Activated naive CD8-positive, alpha-beta T cell treated with anti-CD3 and anti-CD28 coated beads, Interleukin-2, amount 50 U/mL, for 16 hours (primary cell): ENCODE measurements around the gene SLC26A11.
"Not testable (repeated sequence)": the region's sequence is repeated elsewhere in the genome, so short reads cannot be mapped to it uniquely, and the experiment has no call there.

Experiments used
- DNase-seq: peaks from one replicate; pipeline ENCODE4 v3.0.0-alpha.2; 2020; ENCODE audit warnings: low read depth, low spot score

The SLC26A11 gene

DNA sequence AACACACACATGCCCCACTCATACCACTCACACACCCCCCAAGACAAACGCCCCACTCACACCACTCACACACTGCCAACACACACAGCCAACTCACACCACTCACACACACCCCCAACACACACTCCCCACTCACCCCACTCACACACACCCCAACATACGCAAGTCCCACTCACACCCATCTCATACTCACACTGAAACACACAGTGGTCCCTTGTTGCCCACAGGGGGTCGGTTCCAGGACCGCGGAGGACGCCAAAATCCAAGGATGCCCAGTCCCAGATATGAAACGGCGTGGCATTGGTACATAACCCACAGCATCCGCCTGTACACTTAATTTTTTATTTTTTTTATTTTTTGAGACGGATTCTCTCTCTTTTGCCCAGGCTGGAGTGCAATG, 61.3 kb downstream of the SLC26A11 start:
- DNase-seq: no peak

DNA sequence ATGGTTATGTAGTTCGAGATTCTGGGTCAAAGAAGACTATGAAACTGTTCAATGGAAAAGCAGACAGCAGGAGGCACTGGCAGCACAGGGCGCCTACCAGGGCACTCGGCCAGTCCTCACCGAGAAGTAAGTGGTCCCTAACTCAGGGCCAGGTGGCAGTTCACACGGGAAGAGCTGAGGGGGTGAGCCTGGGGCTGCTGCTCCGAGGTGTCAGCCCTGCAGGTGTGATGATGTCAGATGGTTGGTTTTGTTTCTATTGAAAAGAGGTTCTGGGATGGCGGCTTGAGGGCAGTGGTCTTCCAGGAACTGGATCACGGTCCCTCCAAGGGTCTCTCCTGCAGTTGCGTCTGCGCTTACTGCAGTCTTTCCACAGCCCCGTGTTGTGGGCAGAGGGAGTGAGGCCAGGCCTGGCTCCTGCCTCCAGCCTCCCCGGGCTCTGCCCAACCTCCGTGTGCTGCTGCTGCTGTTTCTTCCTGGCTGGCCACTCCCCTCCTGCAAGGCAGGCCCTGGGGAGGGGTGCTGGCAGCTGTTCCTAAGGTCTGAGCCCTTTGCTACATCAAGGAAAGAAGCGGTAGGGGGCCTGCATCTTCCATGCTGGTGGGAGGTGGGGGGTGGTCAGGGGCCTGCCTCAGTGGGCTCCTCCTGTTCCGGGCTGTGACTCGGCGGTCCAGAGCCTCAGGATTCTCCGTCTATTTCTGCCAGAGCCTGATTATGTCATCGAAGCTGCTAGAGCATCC, 63.1 kb downstream of the SLC26A11 start:
- no peak for DNase-seq

DNA sequence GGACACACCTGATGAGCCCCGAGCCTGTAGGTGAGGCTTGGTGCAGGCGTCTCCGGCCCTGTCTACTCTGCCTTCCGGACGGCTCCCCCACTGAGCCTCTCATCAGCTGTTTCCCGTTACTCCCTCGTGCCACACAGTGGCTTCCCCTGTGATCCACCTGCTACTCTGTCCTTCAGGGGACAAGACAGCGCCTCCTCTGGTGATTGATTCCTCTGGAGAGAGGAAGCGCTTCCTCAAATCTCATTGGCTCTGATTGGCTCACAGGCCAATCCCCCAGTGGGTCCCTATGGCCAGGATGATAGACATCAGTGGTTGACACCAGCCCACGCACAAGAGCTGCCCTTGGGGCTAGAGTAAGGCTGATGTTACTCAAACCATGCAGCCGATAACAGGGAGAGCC, 64.4 kb downstream of the SLC26A11 start:
- no peak for DNase-seq

DNA sequence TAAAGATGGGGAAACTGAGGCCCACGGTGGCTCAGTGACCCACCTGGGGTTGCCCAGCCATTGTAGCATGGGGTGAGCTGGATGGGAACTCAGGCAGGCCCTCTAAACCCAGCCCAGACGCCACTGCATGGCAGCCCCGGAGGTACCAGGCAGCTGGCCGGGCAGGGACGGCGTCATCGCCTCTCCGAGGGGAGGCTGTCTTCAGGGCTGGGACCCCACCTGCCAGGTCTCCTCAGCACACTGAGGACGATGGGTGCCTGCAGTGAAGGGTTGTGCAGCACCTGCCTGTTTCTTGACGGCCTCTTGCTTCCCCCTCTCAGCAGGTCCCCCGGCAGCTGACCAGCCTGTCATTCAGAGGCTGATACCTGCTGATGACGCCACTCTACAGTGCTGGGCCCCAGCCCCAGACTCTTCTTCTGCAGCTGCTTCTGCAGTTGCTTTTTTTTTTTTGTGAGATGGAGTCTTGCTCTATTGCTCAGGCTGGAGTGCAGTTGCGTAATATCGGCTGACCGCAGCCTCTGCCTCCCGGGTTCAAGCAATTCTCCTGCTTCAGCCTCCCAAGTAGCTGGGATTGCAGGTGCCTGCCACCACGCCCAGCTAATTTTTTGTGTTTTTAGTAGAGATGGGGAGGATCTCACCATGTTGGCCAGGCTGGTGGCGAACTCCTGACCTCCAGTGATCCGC, 65.2 kb downstream of the SLC26A11 start:
- no peak for DNase-seq

DNA sequence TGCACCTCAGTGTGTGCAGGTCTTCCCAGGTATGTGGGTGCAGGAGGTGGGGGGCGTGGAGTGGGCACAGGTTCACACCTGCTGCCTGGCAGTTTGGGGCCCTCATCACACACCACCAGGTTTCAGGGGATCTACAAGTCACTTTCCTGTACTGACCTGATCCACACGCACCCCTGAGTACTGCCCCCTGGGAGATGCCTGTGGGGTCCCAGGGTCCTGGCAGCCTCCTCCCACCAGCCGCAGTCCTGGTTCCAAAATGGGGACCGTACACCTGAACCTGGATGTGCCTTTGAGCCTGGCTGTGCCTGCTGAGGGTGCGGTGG, 66.4 kb downstream of the SLC26A11 start:
- DNase-seq: no peak

DNA sequence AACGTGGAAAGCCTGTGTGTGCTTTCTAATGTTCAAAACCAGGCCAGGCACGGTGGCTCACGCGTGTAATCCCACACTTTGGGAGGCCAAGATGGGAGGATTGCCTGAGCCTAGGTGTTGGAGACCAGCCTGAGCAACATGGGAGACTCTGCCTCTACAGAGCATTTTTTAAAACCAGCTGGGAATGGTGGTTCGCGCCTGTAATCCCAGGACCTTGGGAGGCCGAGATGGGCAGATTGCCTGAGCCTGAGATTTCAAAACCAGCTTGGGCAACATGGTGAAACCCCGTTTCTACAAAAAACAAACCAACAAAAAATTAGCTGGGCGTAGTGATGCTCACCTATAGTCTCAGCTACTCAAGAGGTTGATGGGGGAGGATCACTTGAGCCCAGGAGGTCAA, 66.8 kb downstream of the SLC26A11 start:
- DNase-seq: no peak

DNA sequence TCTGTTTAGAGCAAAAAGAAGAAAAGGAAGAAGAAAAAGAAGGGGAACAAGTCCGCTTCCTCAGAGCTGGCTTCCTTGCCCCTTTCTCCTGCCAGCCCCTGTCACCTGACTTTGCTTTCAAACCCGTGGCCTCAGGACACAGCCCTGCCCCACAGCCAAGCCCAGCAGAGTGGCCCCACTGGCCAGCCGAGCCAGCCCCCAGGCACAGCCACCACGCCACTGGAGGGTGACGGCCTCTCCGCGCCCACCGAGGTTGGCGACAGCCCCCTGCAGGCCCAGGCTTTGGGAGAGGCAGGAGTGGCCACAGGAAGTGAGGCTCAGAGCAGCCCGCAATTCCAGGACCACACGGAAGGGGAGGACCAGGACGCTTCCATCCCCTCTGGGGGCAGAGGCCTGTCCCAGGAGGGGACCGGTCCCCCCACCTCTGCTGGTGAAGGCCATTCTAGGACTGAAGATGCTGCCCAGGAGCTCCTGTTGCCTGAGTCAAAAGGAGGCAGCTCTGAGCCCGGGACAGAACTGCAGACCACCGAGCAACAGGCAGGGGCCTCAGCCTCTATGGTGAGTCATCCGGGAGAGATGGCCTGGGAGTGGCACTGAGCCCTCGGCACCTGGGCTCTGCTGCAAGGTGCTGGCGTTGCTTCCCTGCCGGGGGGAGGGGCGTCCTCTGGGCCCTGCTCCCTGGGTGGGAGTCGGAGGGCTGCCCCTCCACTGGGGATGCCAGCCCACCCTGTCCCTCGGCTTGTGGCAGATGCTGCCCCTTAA, 67.8 kb downstream of the SLC26A11 start:
- no peak for DNase-seq

DNA sequence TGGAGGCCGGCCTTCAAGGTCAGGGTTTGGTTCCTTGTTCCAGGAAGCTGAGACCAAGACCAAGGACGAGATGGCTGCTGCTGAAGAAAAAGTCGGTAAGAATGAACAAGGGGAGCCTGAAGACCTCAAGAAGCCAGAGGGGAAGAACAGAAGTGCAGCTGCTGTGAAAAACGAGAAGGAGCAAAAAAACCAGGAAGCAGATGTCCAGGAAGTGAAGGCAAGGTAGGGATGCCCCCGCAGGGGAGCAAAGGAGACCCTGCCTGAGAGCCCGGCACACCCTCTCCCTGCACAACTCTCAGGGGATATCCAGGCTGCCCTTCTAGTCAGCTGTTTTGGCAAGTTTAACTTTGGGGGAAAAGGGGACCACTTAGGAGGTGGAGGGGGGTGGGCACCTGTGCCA, 69.4 kb downstream of the SLC26A11 start:
- DNase-seq: no peak

DNA sequence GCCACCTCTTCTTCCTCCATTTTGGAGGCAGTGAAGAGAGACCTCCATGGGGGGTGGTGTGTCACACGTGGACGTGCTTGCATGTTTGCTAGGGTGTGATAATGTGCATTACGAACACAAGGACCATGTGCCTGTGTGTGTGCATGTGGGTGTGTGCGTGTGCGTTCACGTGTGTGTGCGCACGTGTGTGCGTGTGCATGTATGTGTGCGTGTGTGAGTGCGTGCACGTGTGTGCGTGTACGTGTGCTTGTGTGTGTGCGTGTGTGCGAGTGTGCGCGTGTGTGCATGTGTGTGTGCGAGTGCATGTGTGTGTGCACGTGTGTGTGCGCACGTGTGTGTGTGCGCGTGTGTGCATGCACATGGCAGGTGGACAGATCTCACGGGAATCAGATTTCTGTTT, 69.9 kb downstream of the SLC26A11 start:
- DNase-seq: no peak

DNA sequence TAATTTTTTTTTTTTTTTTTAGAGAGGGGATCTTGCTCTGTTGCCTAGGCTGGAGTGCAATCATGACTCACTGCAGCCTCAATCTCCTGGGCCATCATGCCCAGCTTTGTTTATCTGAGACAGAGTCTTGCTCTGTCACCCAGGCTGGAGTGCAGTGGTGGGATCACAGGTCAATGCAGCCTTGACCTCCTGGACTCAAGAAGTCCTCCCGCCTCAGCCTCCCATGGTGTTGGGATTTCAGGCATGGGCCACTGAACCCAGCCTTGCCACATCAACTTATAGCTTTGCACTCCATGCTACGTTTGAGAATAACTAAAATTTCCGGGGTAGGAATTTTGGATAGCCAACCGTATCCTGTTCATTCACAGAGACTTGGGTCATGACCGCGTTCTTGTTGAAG, 71.0 kb downstream of the SLC26A11 start:
- DNase-seq: no peak

DNA sequence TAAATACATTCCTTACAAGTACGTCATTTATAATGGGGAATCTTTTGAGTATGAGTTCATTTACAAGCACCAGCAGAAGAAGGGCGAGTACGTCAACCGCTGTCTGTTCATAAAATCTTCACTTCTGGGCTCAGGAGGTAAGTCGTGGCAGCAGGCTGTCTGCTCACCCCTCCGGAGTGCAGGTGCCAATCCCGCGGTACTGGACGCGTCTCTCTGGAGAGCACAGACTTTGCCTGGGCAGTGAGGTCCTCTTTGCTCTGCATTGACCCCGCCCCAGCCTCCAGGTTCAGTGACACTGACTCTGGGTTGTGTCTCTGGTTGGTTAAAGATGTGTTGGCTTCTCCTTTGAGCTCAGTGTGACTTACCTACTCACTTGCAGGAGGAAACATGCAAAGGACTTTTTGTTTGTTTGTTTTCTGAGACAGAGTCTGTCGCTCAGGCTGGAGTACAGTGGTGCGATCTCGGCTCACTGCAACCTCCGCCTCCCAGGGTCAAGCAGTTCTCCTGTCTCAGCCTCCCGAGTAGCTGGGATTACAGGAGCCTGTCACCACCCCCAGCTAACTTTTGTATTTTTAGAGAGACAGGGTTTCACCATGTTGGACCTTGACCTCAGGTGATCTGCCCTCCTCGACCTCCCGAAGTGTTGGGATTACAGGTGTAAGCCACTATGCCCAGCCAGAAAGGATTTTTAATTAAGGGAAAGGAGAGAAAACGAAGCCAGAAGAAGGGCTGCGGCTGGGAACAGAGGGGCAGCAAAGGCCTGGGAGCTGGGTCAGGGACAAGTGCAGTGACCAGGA, 71.7 kb downstream of the SLC26A11 start:
- DNase-seq: no peak

DNA sequence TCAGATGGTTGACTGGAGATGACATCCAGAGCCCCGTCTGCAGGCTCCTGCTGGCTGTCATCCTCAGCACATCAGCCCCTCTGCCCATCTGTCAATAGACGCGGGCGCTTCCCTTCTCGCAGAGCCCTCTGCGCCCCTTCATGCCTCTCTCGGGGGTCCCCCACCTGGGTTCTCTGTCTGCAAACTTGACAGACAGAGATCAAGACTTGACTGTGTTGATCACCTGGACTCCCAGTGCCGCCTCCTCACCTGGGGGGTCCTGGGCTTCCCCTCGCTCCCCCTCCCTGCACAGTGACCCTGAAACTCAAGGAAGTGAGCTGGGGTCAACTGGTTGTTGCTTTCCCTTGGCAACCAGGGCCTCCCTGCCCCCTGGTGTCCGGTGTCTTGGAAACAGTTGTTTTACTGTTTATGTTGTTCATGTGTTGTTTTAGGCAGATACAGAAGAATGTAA, 72.3 kb downstream of the SLC26A11 start:
- DNase-seq: no peak

DNA sequence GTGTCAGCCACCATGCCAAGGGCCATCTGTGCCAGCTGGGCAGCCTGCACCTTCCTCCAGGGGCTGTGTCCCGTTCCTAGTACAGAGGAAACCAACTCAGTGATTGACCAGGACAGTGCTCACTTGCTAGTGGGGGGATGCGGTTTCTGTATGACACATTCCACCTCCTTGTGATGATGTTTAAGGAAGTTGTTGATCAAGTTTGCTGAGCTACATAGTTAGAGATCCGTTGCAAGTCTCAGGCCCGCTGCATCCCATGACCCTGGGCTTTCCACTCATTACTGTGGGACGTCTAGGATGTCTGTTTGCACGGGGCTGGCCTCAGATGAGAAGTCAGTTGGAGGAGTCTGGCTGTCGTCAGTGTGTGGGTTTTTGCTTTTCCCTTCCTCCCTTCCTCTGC, 74.0 kb downstream of the SLC26A11 start:
- no peak for DNase-seq

DNA sequence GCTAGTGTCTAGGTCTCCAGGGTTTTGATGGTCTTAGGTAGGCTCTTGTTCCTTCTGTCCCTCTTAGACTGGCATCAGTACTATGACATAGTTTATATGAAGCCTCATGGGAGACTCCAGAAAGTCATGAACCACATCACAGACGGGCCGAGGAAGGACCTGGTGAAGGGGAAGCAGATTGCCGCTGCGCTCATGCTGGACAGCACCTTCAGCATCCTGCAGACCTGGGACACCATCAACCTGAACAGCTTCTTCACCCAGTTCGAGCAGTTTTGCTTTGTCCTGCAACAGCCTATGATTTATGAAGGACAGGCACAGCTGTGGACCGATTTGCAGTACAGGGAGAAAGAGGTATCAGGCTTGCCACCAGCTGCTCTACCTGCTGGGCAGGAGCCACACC, 74.4 kb downstream of the SLC26A11 start:
- no peak for DNase-seq

DNA sequence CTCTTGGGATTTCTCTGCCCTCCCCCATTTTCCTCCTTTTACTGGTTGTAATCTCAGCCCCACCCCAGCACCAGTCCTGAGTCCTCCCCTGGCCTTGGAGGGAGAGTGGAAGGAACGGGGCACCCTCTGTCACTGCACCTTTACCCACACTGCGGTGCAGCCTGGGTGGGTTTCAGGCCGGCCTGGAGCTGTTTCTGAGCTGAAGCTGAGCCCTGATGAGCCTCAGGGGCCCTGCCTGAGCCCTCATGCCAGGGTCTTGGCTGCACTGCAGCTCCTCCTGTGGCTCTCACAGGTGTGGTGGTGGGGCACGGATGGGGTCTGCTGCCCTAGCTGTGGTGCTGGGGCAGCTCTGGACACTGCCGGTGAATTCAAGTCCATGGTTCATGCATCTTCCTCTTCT, 74.9 kb downstream of the SLC26A11 start:
- DNase-seq: no peak

DNA sequence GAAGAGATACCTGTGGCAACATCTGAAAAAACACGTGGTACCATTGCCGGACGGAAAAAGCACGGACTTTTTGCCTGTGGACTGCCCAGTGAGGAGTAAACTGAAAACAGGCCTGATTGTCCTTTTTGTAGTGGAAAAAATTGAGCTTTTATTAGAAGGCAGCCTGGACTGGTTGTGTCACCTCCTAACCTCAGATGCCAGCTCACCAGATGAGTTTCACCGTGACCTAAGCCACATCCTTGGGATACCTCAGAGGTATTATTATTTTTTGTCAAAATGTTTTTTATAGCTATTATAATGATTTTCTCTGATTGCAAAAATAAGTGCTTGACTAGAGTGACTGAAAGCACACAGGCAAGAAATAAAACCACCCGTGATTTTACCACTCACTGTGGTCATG, 75.3 kb downstream of the SLC26A11 start:
- no peak for DNase-seq

DNA sequence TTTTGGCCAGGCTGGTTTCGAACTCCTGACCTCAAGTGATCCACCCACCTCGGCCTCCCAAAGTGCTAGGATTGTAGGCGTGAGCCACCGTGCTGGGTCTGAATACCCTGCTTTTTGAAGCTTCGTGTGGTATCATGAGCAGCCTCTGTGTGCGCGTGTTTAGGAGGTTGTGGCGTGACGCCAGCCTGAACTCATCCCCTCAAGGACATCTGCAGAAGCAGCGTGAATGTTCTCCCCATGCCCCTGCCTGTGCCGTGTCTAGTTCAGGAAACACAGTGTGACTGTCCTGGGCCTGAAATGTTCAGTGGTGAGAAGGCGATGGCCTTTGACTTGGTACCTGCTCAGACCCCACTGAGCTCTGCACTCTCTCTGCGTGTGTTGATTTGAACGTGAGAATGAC, 76.0 kb downstream of the SLC26A11 start:
- no peak for DNase-seq

DNA sequence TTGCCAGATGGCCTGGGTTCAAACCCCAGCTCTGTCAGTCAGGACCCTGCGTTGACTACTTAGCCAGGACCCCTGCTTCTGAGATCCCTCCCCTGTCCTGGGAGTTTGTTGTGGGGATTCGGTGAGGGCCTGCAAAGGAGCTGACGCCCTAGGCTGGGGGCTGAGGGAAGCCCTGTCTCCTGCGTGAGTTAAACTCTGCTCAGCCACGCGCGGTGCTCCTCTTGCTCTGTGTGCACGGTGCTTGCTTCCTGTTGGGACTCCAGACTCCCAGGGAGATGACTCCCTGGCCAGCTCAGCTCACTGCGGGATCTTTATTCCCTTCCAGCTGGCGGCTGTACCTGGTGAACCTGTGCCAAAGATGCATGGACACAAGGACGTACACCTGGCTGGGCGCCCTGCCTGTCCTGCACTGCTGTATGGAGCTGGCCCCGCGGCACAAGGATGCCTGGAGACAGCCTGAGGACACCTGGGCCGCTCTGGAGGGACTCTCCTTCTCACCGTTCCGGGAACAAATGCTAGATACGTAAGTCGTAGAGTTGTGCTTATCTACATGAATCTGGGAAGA, 77.9 kb downstream of the SLC26A11 start:
- no peak for DNase-seq

DNA sequence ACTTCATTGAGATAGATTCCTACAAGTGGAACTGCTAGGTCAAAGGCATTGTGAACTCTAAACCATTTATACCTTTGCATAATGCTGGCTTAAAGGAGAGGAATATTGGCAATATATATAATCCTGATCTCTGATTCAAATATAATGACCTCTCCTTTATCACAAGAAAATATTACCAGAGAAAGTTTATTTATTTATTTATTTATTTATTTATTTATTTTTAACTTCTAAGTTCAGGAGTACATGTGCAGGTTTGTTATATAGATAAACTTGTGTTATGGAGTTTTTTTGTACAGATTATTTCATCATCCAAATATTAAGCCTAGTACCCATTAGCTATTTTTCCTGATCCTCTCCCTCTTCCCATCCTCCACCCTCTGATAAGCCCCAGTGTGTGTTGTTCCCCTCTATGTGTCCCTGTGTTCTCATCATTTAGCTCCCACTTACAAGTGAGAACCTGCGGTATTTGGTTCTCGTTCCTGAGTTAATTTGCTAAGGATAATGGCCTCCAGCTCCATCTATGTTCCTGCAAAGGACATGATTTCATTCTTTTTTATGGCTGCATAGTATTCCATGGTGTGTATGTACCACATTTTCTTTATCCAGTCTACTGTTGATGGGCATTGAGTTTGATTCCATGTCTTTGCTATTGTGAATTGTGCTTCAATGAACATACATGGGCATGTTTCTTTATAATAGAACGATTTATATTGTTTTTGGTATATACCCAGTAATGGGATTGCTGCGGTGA, 79.3 kb downstream of the SLC26A11 start:
- DNase-seq: not testable (repeated sequence)

DNA sequence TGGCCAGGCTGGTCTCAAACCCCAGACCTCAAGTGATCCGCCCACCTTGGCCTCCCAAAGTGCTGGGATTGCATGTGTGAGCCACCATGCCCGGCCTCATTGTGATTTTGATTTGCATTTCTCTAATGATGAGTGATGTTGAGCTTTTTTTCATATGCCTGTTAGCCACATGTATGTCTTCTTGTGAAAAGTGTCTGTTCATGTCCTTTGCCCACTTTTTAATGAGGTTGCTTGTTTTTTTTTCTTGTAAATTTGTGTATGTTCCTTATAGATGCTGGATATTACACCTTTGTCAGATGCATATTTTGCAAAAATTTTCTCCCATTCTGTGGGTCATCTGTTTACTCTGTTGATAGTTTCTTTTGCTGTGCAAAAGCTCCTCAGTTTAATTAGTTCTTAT, 80.5 kb downstream of the SLC26A11 start:
- DNase-seq: not testable (repeated sequence)
